SK-N-SH treated with all-trans-retinoic acid at 6 μM for 48 hours (cell line): ENCODE data around the gene ZNF283.
A peak's percentile ranks its signal among the peaks of the same experiment; 100 is the strongest.

Source experiments
- ATAC-seq: fragments of 200-7000 bp; cut with Tn5 transposase; 3 replicates; pipeline ENCODE4 v1.9.1; 2020; ENCODE audit warnings: mild to moderate bottlenecking, moderate library complexity
- ARNTL ChIP-seq: fragments of 450-650 bp; formaldehyde crosslinking; IDR thresholded peaks from 2 replicates; pipeline ENCODE4 v1.5.0; 2020; ENCODE audit warnings: low read depth, mild to moderate bottlenecking, moderate library complexity, borderline replicate concordance
- BACH2 ChIP-seq: fragments of 250-450 bp; sonication (Bioruptor Pico); IDR thresholded peaks from 2 replicates; pipeline ENCODE4 v1.9.0; 2021; ENCODE audit warnings: mild to moderate bottlenecking, borderline replicate concordance
- CREB5 ChIP-seq: fragments of 250-450 bp; sonication (Bioruptor Pico); IDR thresholded peaks from 2 replicates; pipeline ENCODE4 v1.5.1; 2020; ENCODE audit warnings: low read depth, mild to moderate bottlenecking, moderate library complexity
- ESRRG ChIP-seq: fragments of 250-450 bp; sonication (Bioruptor Pico); IDR thresholded peaks from 2 replicates; pipeline ENCODE4 v1.6.1; 2021; ENCODE audit warnings: mild to moderate bottlenecking
- GLIS3 ChIP-seq: fragments of 250-450 bp; sonication (Bioruptor Pico); IDR thresholded peaks from 2 replicates; pipeline ENCODE4 v1.5.0; 2020; ENCODE audit warnings: mild to moderate bottlenecking, moderate library complexity
- ISL1 ChIP-seq: fragments of 250-450 bp; sonication (Bioruptor Pico); IDR thresholded peaks from 2 replicates; pipeline ENCODE4 v2.1.2; 2022; ENCODE audit warnings: mild to moderate bottlenecking, moderate library complexity
- OSR1 ChIP-seq: fragments of 250-450 bp; sonication (Bioruptor Pico); IDR thresholded peaks from 2 replicates; pipeline ENCODE4 v1.8.0; 2022; ENCODE audit warnings: moderate library complexity, mild to moderate bottlenecking, inconsistent platforms
- POU6F1 ChIP-seq: fragments of 250-450 bp; sonication (Bioruptor Pico); IDR thresholded peaks from 2 replicates; pipeline ENCODE4 v1.8.0; 2021; ENCODE audit warnings: low read depth, mild to moderate bottlenecking, moderate library complexity, borderline replicate concordance
- PPARA ChIP-seq: fragments of 250-450 bp; sonication (Bioruptor Pico); IDR thresholded peaks from 2 replicates; pipeline ENCODE4 v1.5.0; 2020; ENCODE audit warnings: mild to moderate bottlenecking, borderline replicate concordance
- RARB ChIP-seq: fragments of 250-450 bp; sonication (Bioruptor Pico); IDR thresholded peaks from 2 replicates; pipeline ENCODE4 v1.8.0; 2021; ENCODE audit warnings: mild to moderate bottlenecking, moderate library complexity
- SNAI2 ChIP-seq: fragments of 250-450 bp; sonication (Bioruptor Pico); IDR thresholded peaks from 2 replicates; pipeline ENCODE4 v1.5.0; 2020; ENCODE audit warnings: mild to moderate bottlenecking, moderate library complexity
- TCF4 ChIP-seq: fragments of 250-450 bp; sonication (Bioruptor Pico); IDR thresholded peaks from 2 replicates; pipeline ENCODE4 v1.8.0; 2021; ENCODE audit warnings: mild to moderate bottlenecking, moderate library complexity, borderline replicate concordance
- TOX ChIP-seq: fragments of 250-450 bp; sonication (Bioruptor Pico); IDR thresholded peaks from 2 replicates; pipeline ENCODE4 v1.8.0; 2021; ENCODE audit warnings: mild to moderate bottlenecking, moderate library complexity, borderline replicate concordance
- TSHZ2 ChIP-seq: fragments of 250-450 bp; sonication (Bioruptor Pico); IDR thresholded peaks from 2 replicates; pipeline ENCODE4 v1.5.0; 2020; ENCODE audit warnings: mild to moderate bottlenecking, moderate library complexity
- ZC3H10 ChIP-seq: fragments of 250-450 bp; sonication (Bioruptor Pico); IDR thresholded peaks from 2 replicates; pipeline ENCODE4 v1.5.1; 2021; ENCODE audit warnings: mild to moderate bottlenecking, moderate library complexity
- ZFP3 ChIP-seq: fragments of 250-450 bp; sonication (Bioruptor Pico); IDR thresholded peaks from 2 replicates; pipeline ENCODE4 v1.5.0; 2020; ENCODE audit warnings: mild to moderate bottlenecking, moderate library complexity
- ZFP30 ChIP-seq: fragments of 450-650 bp; formaldehyde crosslinking; IDR thresholded peaks from 2 replicates; pipeline ENCODE4 v1.5.0; 2022; ENCODE audit warnings: mild to moderate bottlenecking, moderate library complexity
- ZNF565 ChIP-seq: fragments of 450-650 bp; formaldehyde crosslinking; conservative IDR thresholded peaks from 2 replicates; pipeline ENCODE4 v1.5.0; 2020; ENCODE audit warnings: low read depth, mild to moderate bottlenecking, moderate library complexity
- ZNF70 ChIP-seq: fragments of 450-650 bp; formaldehyde crosslinking; IDR thresholded peaks from 2 replicates; pipeline ENCODE4 v1.5.0; 2020; ENCODE audit warnings: mild to moderate bottlenecking, moderate library complexity
- ZNF8 ChIP-seq: fragments of 450-650 bp; formaldehyde crosslinking; IDR thresholded peaks from 2 replicates; pipeline ENCODE4 v1.5.0; 2020; ENCODE audit warnings: mild to moderate bottlenecking, moderate library complexity
- TF ChIP-seq, protein P1 (sequence below): fragments of 250-450 bp; sonication (Bioruptor Pico); IDR thresholded peaks from 2 replicates; pipeline ENCODE4 v1.8.0; 2020; ENCODE audit warnings: mild to moderate bottlenecking, moderate library complexity, borderline replicate concordance
- TF ChIP-seq, protein P2 (sequence below): fragments of 250-450 bp; sonication (Bioruptor Pico); IDR thresholded peaks from 2 replicates; pipeline ENCODE4 v1.5.1; 2021; ENCODE audit warnings: mild to moderate bottlenecking, moderate library complexity

The ZNF283 gene

GRCh38 chr19:43779820-43780219, 47.3 kb upstream of the ZNF283 start:
- no peak for TF ChIP-seq TOX
- TF ChIP-seq ISL1: no peak
- TF ChIP-seq, all 23 proteins: peak for 0
- no peak for ATAC-seq

GRCh38 chr19:43780706-43781525, 46.2 kb upstream of the ZNF283 start, which contains the start of gene KCNN4:
TSS of gene KCNN4 (minus strand) at chr19:43780973. CDS start at chr19:43780861, 112 bp downstream.
- peak; percentile 36 for ATAC-seq

GRCh38 chr19:43781630-43782310, 45.4 kb upstream of the ZNF283 start:
- TF ChIP-seq, protein P1, sequence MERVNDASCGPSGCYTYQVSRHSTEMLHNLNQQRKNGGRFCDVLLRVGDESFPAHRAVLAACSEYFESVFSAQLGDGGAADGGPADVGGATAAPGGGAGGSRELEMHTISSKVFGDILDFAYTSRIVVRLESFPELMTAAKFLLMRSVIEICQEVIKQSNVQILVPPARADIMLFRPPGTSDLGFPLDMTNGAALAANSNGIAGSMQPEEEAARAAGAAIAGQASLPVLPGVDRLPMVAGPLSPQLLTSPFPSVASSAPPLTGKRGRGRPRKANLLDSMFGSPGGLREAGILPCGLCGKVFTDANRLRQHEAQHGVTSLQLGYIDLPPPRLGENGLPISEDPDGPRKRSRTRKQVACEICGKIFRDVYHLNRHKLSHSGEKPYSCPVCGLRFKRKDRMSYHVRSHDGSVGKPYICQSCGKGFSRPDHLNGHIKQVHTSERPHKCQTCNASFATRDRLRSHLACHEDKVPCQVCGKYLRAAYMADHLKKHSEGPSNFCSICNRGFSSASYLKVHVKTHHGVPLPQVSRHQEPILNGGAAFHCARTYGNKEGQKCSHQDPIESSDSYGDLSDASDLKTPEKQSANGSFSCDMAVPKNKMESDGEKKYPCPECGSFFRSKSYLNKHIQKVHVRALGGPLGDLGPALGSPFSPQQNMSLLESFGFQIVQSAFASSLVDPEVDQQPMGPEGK (CRISPR knock-in tag): no peak
- TF ChIP-seq POU6F1 (CRISPR knock-in tag): no peak
- no peak for TF ChIP-seq ZNF70 (CRISPR knock-in tag)
- TF ChIP-seq TOX: no peak
- TF ChIP-seq TSHZ2 (CRISPR knock-in tag): no peak
- TF ChIP-seq OSR1 (CRISPR knock-in tag): no peak
- TF ChIP-seq TCF4 (CRISPR knock-in tag): no peak
- TF ChIP-seq ESRRG: no peak
- TF ChIP-seq ZFP30 (CRISPR knock-in tag): no peak
- TF ChIP-seq ZC3H10: no peak
- ATAC-seq: no peak

More at GRCh38 chr19:43780706-43781525, 46.2 kb upstream of the ZNF283 start, which contains the start of gene KCNN4:
- TF ChIP-seq RARB (CRISPR knock-in tag): no peak
- TF ChIP-seq ESRRG: no peak
- no peak for TF ChIP-seq GLIS3 (CRISPR knock-in tag)
- TF ChIP-seq ZFP30 (CRISPR knock-in tag): no peak
- TF ChIP-seq POU6F1 (CRISPR knock-in tag): no peak

- ATAC-seq: no peak
- TF ChIP-seq, protein P1 (CRISPR knock-in tag): no peak
- TF ChIP-seq ESRRG (no peak), BACH2 (CRISPR knock-in tag) (no peak), ZNF70 (CRISPR knock-in tag) (no peak), ZNF8 (CRISPR knock-in tag) (no peak), PPARA (CRISPR knock-in tag) (no peak), GLIS3 (CRISPR knock-in tag) (no peak), ZFP3 (CRISPR knock-in tag) (no peak), ZNF565 (no peak), RARB (CRISPR knock-in tag) (no peak), CREB5 (CRISPR knock-in tag) (no peak), ZFP30 (CRISPR knock-in tag) (no peak), ARNTL (CRISPR knock-in tag) (no peak), SNAI2 (CRISPR knock-in tag) (no peak), OSR1 (CRISPR knock-in tag) (no peak), TCF4 (CRISPR knock-in tag) (no peak)
- TF ChIP-seq, protein P2, sequence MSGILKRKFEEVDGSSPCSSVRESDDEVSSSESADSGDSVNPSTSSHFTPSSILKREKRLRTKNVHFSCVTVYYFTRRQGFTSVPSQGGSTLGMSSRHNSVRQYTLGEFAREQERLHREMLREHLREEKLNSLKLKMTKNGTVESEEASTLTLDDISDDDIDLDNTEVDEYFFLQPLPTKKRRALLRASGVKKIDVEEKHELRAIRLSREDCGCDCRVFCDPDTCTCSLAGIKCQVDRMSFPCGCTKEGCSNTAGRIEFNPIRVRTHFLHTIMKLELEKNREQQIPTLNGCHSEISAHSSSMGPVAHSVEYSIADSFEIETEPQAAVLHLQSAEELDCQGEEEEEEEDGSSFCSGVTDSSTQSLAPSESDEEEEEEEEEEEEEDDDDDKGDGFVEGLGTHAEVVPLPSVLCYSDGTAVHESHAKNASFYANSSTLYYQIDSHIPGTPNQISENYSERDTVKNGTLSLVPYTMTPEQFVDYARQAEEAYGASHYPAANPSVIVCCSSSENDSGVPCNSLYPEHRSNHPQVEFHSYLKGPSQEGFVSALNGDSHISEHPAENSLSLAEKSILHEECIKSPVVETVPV (CRISPR knock-in tag): no peak
Measured at GRCh38 chr19:43782311-43782660, 44.8 kb upstream of the ZNF283 start.
